IPS DF 4.7 (cell line): ENCODE results near the gene SSH3.

ENCODE experiments used
- DNase-seq: peaks from one replicate; pipeline ENCODE4 v3.0.0-alpha.2; 2013; ENCODE audit warnings: low spot score; ENCODE audit errors: extremely low read depth

The SSH3 gene

GRCh38 chr11:67280341-67280787 is 23.0 kb upstream of the SSH3 start:
- no peak for DNase-seq

DNA sequence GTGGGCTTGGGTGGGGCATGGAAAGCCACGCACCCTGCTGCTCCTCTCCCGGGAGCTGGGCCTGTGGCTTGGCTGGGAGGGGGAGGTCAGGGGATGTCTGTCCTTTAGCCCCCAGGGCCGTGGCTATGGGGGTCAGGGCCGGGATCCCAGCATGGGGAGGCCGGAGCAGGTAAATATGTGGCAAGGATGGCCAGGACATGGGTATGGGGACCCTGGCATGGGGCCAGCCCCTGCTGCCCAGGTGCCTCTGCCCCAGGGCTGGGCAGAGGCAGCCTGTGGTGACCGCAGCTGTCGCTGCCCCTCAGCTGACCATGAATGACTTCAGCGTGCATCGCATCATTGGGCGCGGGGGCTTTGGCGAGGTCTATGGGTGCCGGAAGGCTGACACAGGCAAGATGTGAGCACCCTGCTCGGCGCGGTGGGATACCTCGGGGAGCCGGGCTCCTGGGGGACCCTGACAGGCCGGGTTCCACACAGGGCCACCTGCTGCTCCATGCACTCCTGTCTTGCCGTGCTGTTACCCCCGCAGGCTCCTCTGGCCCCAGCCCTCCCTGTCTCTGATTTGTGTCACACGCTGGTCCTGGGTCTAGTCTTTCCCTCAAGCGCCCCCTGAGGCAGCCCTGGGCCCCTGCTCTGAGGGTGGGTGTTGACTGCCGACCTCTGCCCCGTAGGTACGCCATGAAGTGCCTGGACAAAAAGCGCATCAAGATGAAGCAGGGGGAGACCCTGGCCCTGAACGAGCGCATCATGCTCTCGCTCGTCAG is 22.4 kb upstream of the SSH3 start:
- DNase-seq = no peak

- no peak for DNase-seq
Measured at GRCh38 chr11:67281552-67282150, 21.7 kb upstream of the SSH3 start.

DNA sequence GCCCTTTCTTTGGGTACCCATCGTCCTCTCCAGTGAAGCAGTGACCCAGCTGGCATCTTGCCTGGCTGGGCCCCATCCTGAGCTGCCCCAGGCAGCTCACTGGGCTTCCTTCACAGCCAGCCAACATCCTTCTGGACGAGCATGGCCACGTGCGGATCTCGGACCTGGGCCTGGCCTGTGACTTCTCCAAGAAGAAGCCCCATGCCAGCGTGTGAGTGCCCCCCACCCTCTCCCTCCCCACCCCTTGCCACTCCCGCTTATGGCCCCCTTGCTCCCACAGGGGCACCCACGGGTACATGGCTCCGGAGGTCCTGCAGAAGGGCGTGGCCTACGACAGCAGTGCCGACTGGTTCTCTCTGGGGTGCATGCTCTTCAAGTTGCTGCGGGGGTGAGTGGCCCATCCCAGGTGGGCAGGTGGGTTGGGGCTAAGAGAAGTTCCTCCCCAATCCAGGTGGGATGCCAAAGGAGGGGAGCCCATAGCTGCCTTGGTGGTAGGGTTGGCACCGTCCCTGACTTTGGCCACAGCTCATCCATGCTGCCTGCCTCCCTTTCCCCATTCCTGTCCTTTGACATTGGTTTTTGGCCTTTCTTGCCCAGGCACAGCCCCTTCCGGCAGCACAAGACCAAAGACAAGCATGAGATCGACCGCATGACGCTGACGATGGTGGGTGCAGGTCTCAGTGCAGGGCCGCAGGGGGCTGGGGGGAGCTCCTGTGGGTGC is 21.0 kb upstream of the SSH3 start:
- DNase-seq = no peak

DNA sequence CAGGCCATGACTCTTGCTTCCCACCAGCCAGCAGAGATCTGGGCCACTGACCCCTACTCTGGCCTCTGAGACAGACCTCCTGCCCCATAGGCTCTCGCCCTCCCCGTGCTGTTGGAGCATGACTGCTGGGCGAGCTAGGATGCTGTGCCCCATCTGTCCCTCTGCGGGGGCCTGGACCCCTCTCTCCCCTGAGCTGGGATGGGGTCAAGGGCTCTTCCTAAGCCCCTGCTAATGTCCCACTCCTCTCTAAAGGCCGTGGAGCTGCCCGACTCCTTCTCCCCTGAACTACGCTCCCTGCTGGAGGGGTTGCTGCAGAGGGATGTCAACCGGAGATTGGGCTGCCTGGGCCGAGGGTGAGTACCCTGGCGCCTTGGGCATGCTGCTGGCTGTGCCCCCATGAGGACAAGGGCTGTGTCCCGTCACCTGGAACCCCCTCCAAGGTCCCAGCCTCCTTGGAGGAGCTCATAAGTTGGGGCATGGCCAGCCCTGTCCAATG is 20.4 kb upstream of the SSH3 start:
- no peak for DNase-seq

- DNase-seq = no peak
Measured at GRCh38 chr11:67283481-67283963, 19.8 kb upstream of the SSH3 start.

- DNase-seq = no peak
Measured at GRCh38 chr11:67284811-67285540, 18.4 kb upstream of the SSH3 start.

GRCh38 chr11:67285541-67286498 is 17.5 kb upstream of the SSH3 start:
- DNase-seq = no peak

DNA sequence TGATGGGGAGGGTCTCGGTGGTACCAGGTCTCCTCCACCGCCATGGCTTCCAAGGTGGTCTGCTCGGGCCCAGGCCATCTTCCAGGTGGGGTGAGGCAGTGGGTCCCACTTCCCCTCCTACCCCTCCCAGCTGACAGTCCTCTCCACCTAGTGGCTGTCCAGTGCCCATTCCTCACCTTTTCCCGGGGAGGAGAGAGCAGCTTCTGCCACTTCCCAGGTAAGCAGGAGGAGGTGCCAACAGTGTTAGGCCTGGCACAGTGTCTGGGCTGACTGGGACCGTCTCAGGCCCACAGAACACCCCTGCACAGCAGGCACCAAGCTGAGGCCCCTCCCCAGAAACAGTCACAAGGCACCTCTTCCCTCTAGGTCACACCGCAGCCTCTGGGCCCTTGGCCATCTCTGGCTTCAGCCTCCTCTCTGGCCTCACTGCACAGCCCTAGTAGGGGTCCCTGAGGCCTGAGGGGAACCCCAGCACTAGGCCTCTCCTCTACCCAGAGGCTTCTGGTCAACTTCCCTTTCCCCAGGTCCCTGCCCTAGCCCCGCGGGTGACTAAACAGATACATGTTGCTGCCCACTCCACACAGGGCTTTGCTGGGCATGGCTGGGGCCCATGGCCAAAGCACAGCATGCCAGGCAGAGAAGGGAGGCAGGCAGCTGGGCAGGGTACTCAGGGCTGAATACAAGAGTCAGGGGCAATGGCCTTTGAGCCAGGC is 16.6 kb upstream of the SSH3 start:
- DNase-seq = no peak

- DNase-seq = no peak
Measured at GRCh38 chr11:67287355-67288197, 15.8 kb upstream of the SSH3 start.

GRCh38 chr11:67288198-67288451 is 15.2 kb upstream of the SSH3 start:
- no peak for DNase-seq

- no peak for DNase-seq
Measured at GRCh38 chr11:67288452-67289225, 14.7 kb upstream of the SSH3 start.

- no peak for DNase-seq
Measured at GRCh38 chr11:67289226-67289650, 14.1 kb upstream of the SSH3 start, which contains the start of gene ANKRD13D. Gene ANKRD13D (plus strand): TSS chr11:67289303. CDS start chr11:67289461, 158 bp downstream.

- DNase-seq = no peak
Measured at GRCh38 chr11:67289651-67290479, 13.5 kb upstream of the SSH3 start.

GRCh38 chr11:67290801-67291200 is 12.5 kb upstream of the SSH3 start:
- DNase-seq = no peak

DNA sequence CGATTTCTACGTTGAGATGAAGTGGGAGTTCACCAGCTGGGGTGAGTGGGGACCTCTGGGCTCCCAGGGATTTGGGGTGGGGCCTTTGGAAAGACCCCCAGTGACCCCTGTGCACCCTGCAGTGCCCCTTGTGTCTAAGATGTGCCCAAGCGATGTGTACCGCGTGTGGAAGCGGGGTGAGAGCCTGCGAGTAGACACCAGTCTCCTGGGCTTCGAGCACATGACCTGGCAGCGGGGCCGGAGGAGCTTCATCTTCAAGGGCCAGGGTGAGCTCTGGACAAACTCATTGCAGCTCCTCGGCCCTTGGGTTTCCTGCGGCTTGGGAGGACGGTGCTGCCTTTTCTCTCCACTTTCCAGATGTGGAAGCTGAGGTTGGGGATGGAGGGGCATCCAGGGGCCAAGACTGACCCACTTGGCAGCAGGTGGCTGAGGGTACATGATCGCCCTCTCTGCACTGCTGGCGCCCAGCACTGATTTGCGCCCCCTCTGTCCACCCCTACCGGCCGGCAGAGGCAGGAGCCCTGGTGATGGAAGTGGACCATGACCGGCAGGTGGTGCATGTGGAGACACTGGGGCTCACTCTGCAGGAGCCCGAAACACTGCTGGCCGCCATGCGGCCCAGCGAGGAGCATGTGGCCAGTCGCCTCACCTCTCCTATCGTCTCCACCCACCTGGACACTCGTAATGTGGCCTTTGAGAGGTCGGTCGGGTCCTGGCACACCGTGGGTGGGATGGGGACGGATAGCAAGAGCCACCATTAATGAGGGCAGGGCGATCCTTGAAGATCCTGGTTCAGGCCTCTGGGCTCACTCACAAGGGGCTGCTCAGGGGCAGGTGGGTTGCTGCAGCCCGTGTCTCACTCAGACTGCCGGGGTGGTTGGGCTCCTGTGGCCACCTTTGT is 11.6 kb upstream of the SSH3 start:
- DNase-seq = no peak
